Upper lobe of left lung (tissue), 6 donors: ENCODE data around the gene B3GLCT. TPM values are rescaled to one million over a fixed set of nuclear protein-coding genes. Genes with fewer than 3 reads are reported as not detected.

Experiments used
- ATAC-seq, 2 donors: fragments of 200-7000 bp; cut with Tn5 transposase; one replicate each; pipeline ENCODE4 v1.9.1; 2022; ENCODE audit warnings: mild to moderate bottlenecking in 2 of 2, moderate library complexity in 2 of 2; ENCODE audit not compliant: low FRiP score in 2 of 2
- DNase-seq, 2 donors: peaks; one replicate each; pipeline ENCODE4 v3.0.0-alpha.2; 2019 to 2020
- H3K27ac ChIP-seq, 4 donors: fragments of 200-600 bp; sonication (generic); one replicate each; pipeline ENCODE4 v1.5.1; 2016 to 2019
- H3K27me3 ChIP-seq, 4 donors: fragments of 200-600 bp; sonication (generic); one replicate each; pipeline ENCODE4 v1.5.1; 2017 to 2019
- H3K36me3 ChIP-seq, 4 donors: fragments of 200-600 bp; sonication (generic); one replicate each; pipeline ENCODE4 v1.5.1; 2016 to 2019
- H3K4me1 ChIP-seq, 4 donors: fragments of 200-600 bp; sonication (generic); one replicate each; pipeline ENCODE4 v1.5.1; 2018 to 2019
- H3K4me3 ChIP-seq, 4 donors: fragments of 200-600 bp; sonication (generic); one replicate each; pipeline ENCODE4 v1.5.1; 2017 to 2019; ENCODE audit warnings: mild to moderate bottlenecking in 2 of 4, moderate library complexity in 1 of 4
- H3K9me3 ChIP-seq, 4 donors: fragments of 200-600 bp; sonication (generic); one replicate each; pipeline ENCODE4 v1.5.1; 2018 to 2019
- CTCF ChIP-seq, 6 experiments: fragments of 450-650 bp in 4 of 6; fragments of 200-600 bp in 2 of 6; sonication (generic) in 2 of 6; IDR thresholded peaks; one replicate each; pipeline ENCODE4 v1.5.1; 2016 to 2019; ENCODE audit warnings: antibody characterized with exemption in 6 of 6
- EP300 ChIP-seq, 4 donors: sonication (generic); formaldehyde crosslinking; IDR thresholded peaks; one replicate each; pipeline ENCODE4 v1.5.1; 2017; ENCODE audit warnings: antibody characterized with exemption in 4 of 4, control low read depth in 2 of 4
- POLR2A ChIP-seq, 4 donors: fragments of 450-650 bp; IDR thresholded peaks; one replicate each; pipeline ENCODE4 v1.5.1; 2016 to 2017; ENCODE audit warnings: antibody characterized with exemption in 4 of 4, mild to moderate bottlenecking in 2 of 4
- POLR2AphosphoS5 ChIP-seq, 2 donors: sonication (generic); formaldehyde crosslinking; IDR thresholded peaks; one replicate each; pipeline ENCODE4 v1.5.1; 2017; ENCODE audit warnings: antibody characterized with exemption in 2 of 2
- WGBS, 2 donors: methylation state at CpG; one replicate each; pipeline ENCODE4 v1.1.5; 2017 to 2018; 5-methylcytosine and 5-hydroxymethylcytosine counted together
- total RNA-seq, 6 donors: library from RNA; depleted of rRNA in 4 of 6; stranded (reverse); fragments of >200 nt in 4 of 6; gene quantifications; one replicate each; pipeline versions ENCODE4 v1.1.0 to v1.2.1, GENCODE V29; 2016 to 2021
- donor health status: DM: no; HTN: no; CAD: no; lungs with moderate emphysema.
- donor health status: DM: no; HTN: yes; CAD: no; lungs with severe emphysema.

The B3GLCT gene
- total RNA-seq, 6 donors from 2014 or later: 1.0 to 8.2 (median 5.2) TPM

DNA sequence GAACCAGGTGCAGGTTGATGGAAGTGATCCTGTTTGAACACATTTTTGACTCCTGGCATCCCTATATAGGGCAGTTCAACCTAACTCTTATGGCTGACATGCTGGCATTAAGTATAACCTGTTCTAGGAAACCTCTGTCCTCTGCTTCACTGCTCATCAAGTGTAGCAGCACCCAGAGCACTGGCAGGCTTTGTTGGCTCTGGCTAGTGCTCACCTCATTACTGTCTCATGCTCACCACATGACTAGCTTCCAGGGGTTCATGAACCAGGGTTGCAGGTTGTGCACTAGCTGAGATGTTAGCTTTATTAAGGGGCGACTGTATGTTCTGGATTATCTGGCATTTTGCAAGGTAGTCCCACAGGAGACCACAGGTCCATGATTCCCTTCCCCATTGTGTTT lies 63.6 kb downstream of the B3GLCT start:
- no peaks in the 10 kb centered on the region for H3K27me3 ChIP-seq
- H3K36me3 ChIP-seq: peaks cover 0 to 6% (median 0%) of the 10 kb centered on the region in 4 donors
- no peak for DNase-seq
- ATAC-seq: no peak
- no peak for TF ChIP-seq CTCF (IDR thresholded peaks at IDR 0.05)
- TF ChIP-seq POLR2A (IDR thresholded peaks at IDR 0.05): no peak
- TF ChIP-seq POLR2AphosphoS5 (IDR thresholded peaks at IDR 0.05): no peak
- TF ChIP-seq EP300 (IDR thresholded peaks at IDR 0.05): no peak
- no peak overlapping the region for H3K27ac ChIP-seq
- WGBS, 2 donors: 88 to 100% methylated on average over 1 of the region's 1 CpG
- peaks cover 0 to 6% (median 2%) of the 10 kb centered on the region in 4 donors for H3K9me3 ChIP-seq
- no peaks in the 10 kb centered on the region for H3K4me1 ChIP-seq
- no peak overlapping the region for H3K4me3 ChIP-seq

DNA sequence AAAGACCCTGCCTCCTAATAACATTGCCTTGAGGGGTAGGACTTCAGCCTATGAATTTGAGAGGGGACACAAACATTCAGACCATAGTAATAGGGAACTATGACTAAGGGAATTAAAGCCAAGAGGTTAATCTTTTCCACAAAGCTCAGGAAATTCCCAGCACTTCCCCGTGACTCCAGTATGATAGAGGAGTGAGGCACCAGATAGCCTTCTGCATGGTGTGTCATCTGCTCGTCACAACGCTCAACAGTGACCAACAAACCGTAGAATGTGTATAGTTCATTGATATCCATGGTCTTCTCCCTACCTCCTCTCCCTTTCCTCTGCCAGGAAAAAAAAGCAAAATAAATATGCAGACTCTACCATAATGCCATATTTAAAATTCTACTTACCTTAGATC lies 64.4 kb downstream of the B3GLCT start:
- no peak overlapping the region for H3K27ac ChIP-seq
- TF ChIP-seq POLR2AphosphoS5 (IDR thresholded peaks at IDR 0.05): no peak
- TF ChIP-seq CTCF (IDR thresholded peaks at IDR 0.05): no peak
- TF ChIP-seq POLR2A (IDR thresholded peaks at IDR 0.05): no peak
- no peak for TF ChIP-seq EP300 (IDR thresholded peaks at IDR 0.05)
- H3K4me1 ChIP-seq: no peaks in the 10 kb centered on the region
- H3K4me3 ChIP-seq: no peak overlapping the region
- ATAC-seq (no peak), DNase-seq (no peak)
- peaks cover 0 to 6% (median 0%) of the 10 kb centered on the region in 4 donors for H3K36me3 ChIP-seq
- 86 to 92% methylated on average over 4 of the region's 4 CpGs for WGBS, 2 donors
- H3K27me3 ChIP-seq: no peaks in the 10 kb centered on the region
- H3K9me3 ChIP-seq: no peaks in the 10 kb centered on the region

- TF ChIP-seq POLR2A (IDR thresholded peaks at IDR 0.05): no peak
- TF ChIP-seq EP300 (IDR thresholded peaks at IDR 0.05): no peak
- TF ChIP-seq POLR2AphosphoS5 (IDR thresholded peaks at IDR 0.05): no peak
- no peak for TF ChIP-seq CTCF (IDR thresholded peaks at IDR 0.05)
- Histone ChIP-seq H3K4me3 (no peak overlapping the region), H3K27ac (no peak overlapping the region), H3K4me1 (no peaks in the 10 kb centered on the region), H3K36me3 (peaks cover 0 to 14% (median 2%) of the 10 kb centered on the region in 4 donors), H3K9me3 (peaks cover 0 to 8% (median 7%) of the 10 kb centered on the region in 4 donors), H3K27me3 (no peaks in the 10 kb centered on the region)
- no peak for ATAC-seq
- WGBS, 2 donors: 89 to 96% methylated on average over 2 of the region's 2 CpGs
- no peak for DNase-seq
These were observed 67.5 kb downstream of the B3GLCT start for GRCh38 chr13:31267126-31267784.

DNA sequence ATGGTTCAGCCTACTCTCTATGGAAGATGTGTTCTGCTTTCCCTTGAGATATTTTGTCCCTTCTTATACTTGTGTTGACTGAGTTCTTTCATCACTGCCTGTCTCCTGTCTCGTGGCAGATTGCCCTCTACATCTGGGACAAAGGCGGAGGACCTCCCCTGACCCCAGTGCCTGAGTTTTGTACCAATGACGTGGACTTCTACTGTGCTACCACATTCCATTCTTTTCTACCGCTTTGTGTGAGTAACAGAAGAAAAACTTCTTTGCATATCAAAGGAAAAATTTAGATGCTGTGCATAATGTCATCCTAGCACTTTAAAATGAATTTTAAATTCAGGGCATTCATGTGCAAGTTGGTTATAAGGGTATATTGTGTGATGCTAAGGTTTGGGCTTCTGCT lies 74.6 kb downstream of the B3GLCT start:
- Histone ChIP-seq H3K36me3 (peaks cover 2 to 37% (median 7%) of the 10 kb centered on the region in 4 donors), H3K9me3 (peaks cover 0 to 8% (median 7%) of the 10 kb centered on the region in 4 donors), H3K4me1 (no peaks in the 10 kb centered on the region), H3K4me3 (no peak overlapping the region), H3K27me3 (no peaks in the 10 kb centered on the region), H3K27ac (no peak overlapping the region)
- no peak for TF ChIP-seq CTCF (IDR thresholded peaks at IDR 0.05)
- no peak for TF ChIP-seq POLR2AphosphoS5 (IDR thresholded peaks at IDR 0.05)
- TF ChIP-seq EP300 (IDR thresholded peaks at IDR 0.05): no peak
- TF ChIP-seq POLR2A (IDR thresholded peaks at IDR 0.05): no peak
- 85 to 89% methylated on average over 4 of the region's 4 CpGs for WGBS, 2 donors
- ATAC-seq (no peak), DNase-seq (no peak)

- DNase-seq (no peak), ATAC-seq (no peak)
- Histone ChIP-seq H3K4me3 (no peak overlapping the region), H3K9me3 (no peaks in the 10 kb centered on the region), H3K27me3 (no peaks in the 10 kb centered on the region), H3K36me3 (peaks cover 2 to 26% (median 5%) of the 10 kb centered on the region in 4 donors), H3K4me1 (no peaks in the 10 kb centered on the region), H3K27ac (no peak overlapping the region)
- WGBS, 2 donors: 97 to 99% methylated on average over 5 of the region's 5 CpGs
- TF ChIP-seq EP300 (IDR thresholded peaks at IDR 0.05) (no peak), CTCF (IDR thresholded peaks at IDR 0.05) (no peak), POLR2AphosphoS5 (IDR thresholded peaks at IDR 0.05) (no peak), POLR2A (IDR thresholded peaks at IDR 0.05) (no peak)
These were observed 76.6 kb downstream of the B3GLCT start for GRCh38 chr13:31276421-31276820.
